ENCODE data around the gene OR2F1. TPM values are rescaled to one million over a fixed set of nuclear protein-coding genes. Genes with fewer than 3 reads are reported as not detected.

OR2F1 gene
- polyA plus RNA-seq, 2 of the 4 experiments (the other 2 are of a cell fraction) = not detected

- CTCF ChIA-PET = no interaction called here
- no peak overlapping the region for H3K27ac ChIP-seq
- POLR2A ChIA-PET = no interaction called here
- H3K4me1 ChIP-seq = no peaks in the 10 kb centered on the region
- H3K4me3 ChIP-seq = no peak overlapping the region
- FAIRE-seq = no peak
- no peaks in the 10 kb centered on the region for H3K9me3 ChIP-seq
- WGBS (ENCODE audit: missing lambda C conversion rate) = 41% methylated on average over 3 of the region's 3 CpGs
- no peak for ATAC-seq
- no peak for DNase-seq (ENCODE audit: low read depth in 1 of 2, low spot score in 1 of 2)
- no peak overlapping the region for H3K4me2 ChIP-seq
- TF ChIP-seq BCL3 (IDR thresholded peaks at IDR 0.05) (no peak), RFX5 (IDR thresholded peaks at IDR 0.05) (no peak), FOSB (CRISPR knock-in tag; IDR thresholded peaks at IDR 0.05) (no peak), HMGXB4 (CRISPR knock-in tag; IDR thresholded peaks at IDR 0.05; ENCODE audit: borderline replicate concordance) (no peak), KDM5A (IDR thresholded peaks at IDR 0.05) (no peak), RAD21 (conservative IDR thresholded peaks at IDR 0.05 in 1 of 2, IDR thresholded peaks at IDR 0.05 in 1 of 2) (no peak), POLR2AphosphoS2 (conservative IDR thresholded peaks at IDR 0.05; ENCODE audit: low read length) (no peak), MAX (IDR thresholded peaks at IDR 0.05) (no peak), FOSL2 (IDR thresholded peaks at IDR 0.05) (no peak), FOSL2 (CRISPR knock-in tag; IDR thresholded peaks at IDR 0.05) (no peak), EHMT2 (IDR thresholded peaks at IDR 0.05; ENCODE audit: low read depth) (no peak), BHLHE40 (IDR thresholded peaks at IDR 0.05; ENCODE audit: low read depth, low read length) (no peak)
Measured at GRCh38 chr7:143953421-143953820, 1.2 kb upstream of the OR2F1 start.

- H3K27ac ChIP-seq = no peak overlapping the region
- POLR2A ChIA-PET = interaction anchor here (1.2 kb wide), 1 partner anchor 52 kb away, joined by 8 read pairs; the partner anchor contains the start of gene TCAF1
- no peaks in the 10 kb centered on the region for H3K4me1 ChIP-seq
- ATAC-seq (no peak), FAIRE-seq (no peak), DNase-seq (ENCODE audit: low read depth in 1 of 2, low spot score in 1 of 2) (no peak)
- 25% methylated on average over 2 of the region's 2 CpGs for WGBS (ENCODE audit: missing lambda C conversion rate)
- no peak for TF ChIP-seq SREBF2 (IDR thresholded peaks at IDR 0.05)
- no peak for TF ChIP-seq KDM5A (IDR thresholded peaks at IDR 0.05)
- no peak for TF ChIP-seq ESRRA (IDR thresholded peaks at IDR 0.05; ENCODE audit: borderline replicate concordance, low read length)
- TF ChIP-seq EHF (CRISPR knock-in tag; IDR thresholded peaks at IDR 0.05) = no peak
- TF ChIP-seq ZNF302 (CRISPR knock-in tag; IDR thresholded peaks at IDR 0.05) = no peak
- H3K9me3 ChIP-seq = no peaks in the 10 kb centered on the region
- no peak overlapping the region; the same call in 2 of the 3 replicates for H3K4me2 ChIP-seq
- no peak overlapping the region for H3K4me3 ChIP-seq
- CTCF ChIA-PET = no interaction called here
Measured at GRCh38 chr7:143954135-143954534, 509 bp upstream of the OR2F1 start.

- POLR2A ChIA-PET = no interaction called here
- FAIRE-seq = no peak
- ATAC-seq = no peak
- H3K9me3 ChIP-seq = no peaks in the 10 kb centered on the region
- TF ChIP-seq SREBF2 (IDR thresholded peaks at IDR 0.05) (no peak), ZC3H11A (IDR thresholded peaks at IDR 0.05) (no peak), FOXS1 (CRISPR knock-in tag; IDR thresholded peaks at IDR 0.05) (no peak), ZFP36 (IDR thresholded peaks at IDR 0.05; ENCODE audit: borderline replicate concordance, partially characterized antibody) (no peak), TFCP2L1 (CRISPR knock-in tag; IDR thresholded peaks at IDR 0.05) (no peak), NPAS2 (CRISPR knock-in tag; IDR thresholded peaks at IDR 0.05; ENCODE audit: borderline replicate concordance) (no peak), BHLHE40 (IDR thresholded peaks at IDR 0.05; ENCODE audit: low read depth, low read length) (no peak), CEBPB (IDR thresholded peaks at IDR 0.05) (no peak), HEYL (CRISPR knock-in tag; IDR thresholded peaks at IDR 0.05) (no peak), REST (IDR thresholded peaks at IDR 0.05) (no peak), MAX (IDR thresholded peaks at IDR 0.05) (no peak), HOXB13 (CRISPR knock-in tag; IDR thresholded peaks at IDR 0.05; ENCODE audit: low read depth) (no peak), ESRRA (IDR thresholded peaks at IDR 0.05; ENCODE audit: borderline replicate concordance, low read length) (no peak)
- CTCF ChIA-PET = no interaction called here
- no peak overlapping the region for H3K4me2 ChIP-seq
- no peaks in the 10 kb centered on the region for H3K4me1 ChIP-seq
- no peak for DNase-seq (ENCODE audit: low read depth in 1 of 2, low spot score in 1 of 2)
- WGBS (ENCODE audit: missing lambda C conversion rate) = 27% methylated on average over 3 of the region's 3 CpGs
- no peak overlapping the region for H3K4me3 ChIP-seq
- no peak overlapping the region for H3K27ac ChIP-seq
Measured at GRCh38 chr7:143958781-143959180, 4.1 kb downstream of the OR2F1 start.
